Gastroesophageal sphincter (tissue), 3 donors: ENCODE data around the gene SOX2.

Experiments used
- CTCF ChIP-seq, 4 experiments: fragments of 200-600 bp in 2 of 4; fragments of 450-650 bp in 2 of 4; sonication (generic) in 1 of 4; IDR thresholded peaks; one replicate each; pipeline ENCODE4 v1.5.1; 2017 to 2019; ENCODE audit warnings: antibody characterized with exemption in 4 of 4, mild to moderate bottlenecking in 2 of 4, moderate library complexity in 2 of 4
- EP300 ChIP-seq: sonication (generic); formaldehyde crosslinking; IDR thresholded peaks from one replicate; pipeline ENCODE4 v1.6.1; 2017; ENCODE audit warnings: antibody characterized with exemption, mild to moderate bottlenecking
- POLR2A ChIP-seq, 2 donors: fragments of 450-650 bp; IDR thresholded peaks; one replicate each; pipeline ENCODE4 v1.6.1; 2017; ENCODE audit warnings: antibody characterized with exemption in 2 of 2, mild to moderate bottlenecking in 2 of 2, moderate library complexity in 1 of 2

GRCh38 chr3:181710345-181711291 is 1.1 kb upstream of the SOX2 start:
- TF ChIP-seq CTCF (IDR thresholded peaks at IDR 0.05), result no peak
- TF ChIP-seq EP300, result no peak
- TF ChIP-seq POLR2A (IDR thresholded peaks at IDR 0.05), result no peak
